Loucy (cell line): ENCODE results near the gene INAFM2.

Source experiments
- H2AFZ ChIP-seq: fragments of 200-600 bp; sonication (generic); 2 replicates; pipeline ENCODE4 v1.6.0; 2016; ENCODE audit warnings: antibody characterized with exemption, mild to moderate bottlenecking, low read length, moderate library complexity
- H3F3A ChIP-seq: fragments of 200-600 bp; 2 replicates; pipeline ENCODE4 v1.6.0; 2016; ENCODE audit warnings: antibody characterized with exemption, low read depth, mild to moderate bottlenecking
- H3K27me3 ChIP-seq: fragments of 200-600 bp; sonication (generic); 2 replicates; pipeline ENCODE4 v1.6.1; 2014; ENCODE audit warnings: low read length, mild to moderate bottlenecking; ENCODE audit not compliant: insufficient read depth, poor library complexity, severe bottlenecking
- H3K36me3 ChIP-seq: fragments of 200-600 bp; sonication (generic); 2 replicates; pipeline ENCODE4 v1.6.1; 2016; ENCODE audit warnings: low read length; ENCODE audit not compliant: insufficient read depth
- H3K4me1 ChIP-seq: fragments of 200-600 bp; sonication (generic); 2 replicates; pipeline ENCODE4 v1.5.1; 2014; ENCODE audit warnings: low read length, mild to moderate bottlenecking; ENCODE audit not compliant: insufficient read depth, poor library complexity, severe bottlenecking
- H3K4me2 ChIP-seq: fragments of 200-600 bp; sonication (generic); 2 replicates; pipeline ENCODE4 v1.6.0; 2014; ENCODE audit warnings: antibody characterized with exemption, low read length, low read depth, mild to moderate bottlenecking; ENCODE audit not compliant: poor library complexity, severe bottlenecking
- H3K4me3 ChIP-seq: fragments of 200-600 bp; sonication (generic); 2 replicates; pipeline ENCODE4 v1.5.1; 2014; ENCODE audit warnings: low read length, mild to moderate bottlenecking, mixed read lengths; ENCODE audit not compliant: poor library complexity, severe bottlenecking
- H3K79me2 ChIP-seq: fragments of 200-600 bp; sonication (generic); 2 replicates; pipeline ENCODE4 v1.6.1; 2014; ENCODE audit warnings: low read length; ENCODE audit not compliant: insufficient read depth
- H3K9ac ChIP-seq: fragments of 200-600 bp; sonication (generic); 2 replicates; pipeline ENCODE4 v1.6.0; 2014; ENCODE audit warnings: mild to moderate bottlenecking, low read depth, low read length, moderate library complexity; ENCODE audit not compliant: poor library complexity, severe bottlenecking
- H3K9me2 ChIP-seq: fragments of 200-600 bp; sonication (generic); replicated peaks from 2 replicates; pipeline ENCODE4 v1.6.1; 2016; ENCODE audit warnings: low read depth, low read length, mixed read lengths
- H3K9me3 ChIP-seq: fragments of 200-600 bp; sonication (generic); 2 replicates; pipeline ENCODE4 v1.6.1; 2014; ENCODE audit warnings: mild to moderate bottlenecking, antibody characterized with exemption, low read length, low read depth; ENCODE audit not compliant: insufficient read depth
- H4K20me1 ChIP-seq: fragments of 200-600 bp; sonication (generic); 2 replicates; pipeline ENCODE4 v1.6.0; 2014; ENCODE audit warnings: antibody characterized with exemption, low read length, mild to moderate bottlenecking; ENCODE audit not compliant: insufficient read depth, poor library complexity, severe bottlenecking
- EZH2phosphoT487 ChIP-seq: fragments of 200-600 bp; IDR thresholded peaks from 2 replicates; pipeline ENCODE4 v1.6.1; 2018; ENCODE audit warnings: antibody characterized with exemption, mild to moderate bottlenecking, moderate library complexity, borderline replicate concordance
- TF ChIP-seq, protein P1 (sequence below): fragments of 200-600 bp; sonication (generic); conservative IDR thresholded peaks from 2 replicates; pipeline ENCODE4 v1.5.1; 2014; ENCODE audit warnings: mild to moderate bottlenecking, antibody characterized with exemption, low read length

INAFM2 gene

GRCh38 chr15:40325700-40326099, 2.2 kb downstream of the INAFM2 start:
- Histone ChIP-seq H3K4me3 (peak overlapping the region; percentile 81), H4K20me1 (peaks cover 13% of the 10 kb centered on the region), H3K9me3 (no peaks in the 10 kb centered on the region), H3F3A (0 out of 2 replicates have a peak, but pooled peaks cover 5% of the 10 kb centered on the region), H2AFZ (no peak overlapping the region), H3K27me3 (no peaks in the 10 kb centered on the region), H3K9ac (peak overlapping the region; percentile 82), H3K9me2 (no peaks in the 10 kb centered on the region), H3K4me2 (peak overlapping the region; percentile 84), H3K4me1 (peaks cover 60% of the 10 kb centered on the region), H3K79me2 (peaks cover 67% of the 10 kb centered on the region), H3K36me3 (no peaks in the 10 kb centered on the region)
- TF ChIP-seq EZH2phosphoT487 = no peak
- TF ChIP-seq, protein P1, sequence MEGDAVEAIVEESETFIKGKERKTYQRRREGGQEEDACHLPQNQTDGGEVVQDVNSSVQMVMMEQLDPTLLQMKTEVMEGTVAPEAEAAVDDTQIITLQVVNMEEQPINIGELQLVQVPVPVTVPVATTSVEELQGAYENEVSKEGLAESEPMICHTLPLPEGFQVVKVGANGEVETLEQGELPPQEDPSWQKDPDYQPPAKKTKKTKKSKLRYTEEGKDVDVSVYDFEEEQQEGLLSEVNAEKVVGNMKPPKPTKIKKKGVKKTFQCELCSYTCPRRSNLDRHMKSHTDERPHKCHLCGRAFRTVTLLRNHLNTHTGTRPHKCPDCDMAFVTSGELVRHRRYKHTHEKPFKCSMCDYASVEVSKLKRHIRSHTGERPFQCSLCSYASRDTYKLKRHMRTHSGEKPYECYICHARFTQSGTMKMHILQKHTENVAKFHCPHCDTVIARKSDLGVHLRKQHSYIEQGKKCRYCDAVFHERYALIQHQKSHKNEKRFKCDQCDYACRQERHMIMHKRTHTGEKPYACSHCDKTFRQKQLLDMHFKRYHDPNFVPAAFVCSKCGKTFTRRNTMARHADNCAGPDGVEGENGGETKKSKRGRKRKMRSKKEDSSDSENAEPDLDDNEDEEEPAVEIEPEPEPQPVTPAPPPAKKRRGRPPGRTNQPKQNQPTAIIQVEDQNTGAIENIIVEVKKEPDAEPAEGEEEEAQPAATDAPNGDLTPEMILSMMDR = no peak

DNA sequence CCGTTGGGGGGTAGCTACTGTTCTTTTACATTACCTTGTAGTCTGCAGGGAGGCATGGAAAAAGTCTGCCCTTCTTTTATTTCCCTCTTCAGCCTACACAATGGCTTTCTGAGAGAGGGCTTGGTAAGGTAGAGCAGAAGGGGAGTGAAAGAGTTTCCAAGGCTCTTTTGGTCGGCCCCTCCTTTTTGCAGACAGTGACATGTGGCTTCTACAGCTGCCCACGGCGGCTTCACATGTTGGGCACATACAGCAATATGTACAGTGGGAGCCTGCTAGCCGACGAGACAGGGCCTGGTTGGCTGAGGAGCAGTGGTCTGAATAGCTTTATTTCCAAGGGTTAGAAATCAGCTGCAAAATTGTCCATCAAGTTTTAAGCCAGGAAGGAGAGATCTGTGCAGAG, 4.0 kb downstream of the INAFM2 start:
- Histone ChIP-seq H3K4me2 (peak overlapping the region; percentile 84), H3K4me1 (peaks cover 75% of the 10 kb centered on the region)
- no peak for TF ChIP-seq EZH2phosphoT487
- TF ChIP-seq, protein P1 = no peak

GRCh38 chr15:40328176-40328575, 4.7 kb downstream of the INAFM2 start:
- TF ChIP-seq, protein P1 = no peak
- no peak for TF ChIP-seq EZH2phosphoT487
- H3K36me3 ChIP-seq = peaks cover 3% of the 10 kb centered on the region; the same call in 1 of the 2 replicates

More for the DNA sequence above, 4.0 kb downstream of the INAFM2 start:
- H3K27me3 ChIP-seq = no peaks in the 10 kb centered on the region
- peaks cover 13% of the 10 kb centered on the region for H4K20me1 ChIP-seq
- H3K79me2 ChIP-seq = peaks cover 85% of the 10 kb centered on the region
- H3K9ac ChIP-seq = peak overlapping the region; percentile 82
- H3K9me3 ChIP-seq = no peaks in the 10 kb centered on the region
- no peaks in the 10 kb centered on the region for H3K9me2 ChIP-seq
- H3K4me3 ChIP-seq = peak overlapping the region; percentile 81
- peaks cover 2% of the 10 kb centered on the region; the same call in 1 of the 2 replicates for H3K36me3 ChIP-seq
- H2AFZ ChIP-seq = no peak overlapping the region
- H3F3A ChIP-seq = 0 out of 2 replicates have a peak, but pooled peaks cover 5% of the 10 kb centered on the region

More at GRCh38 chr15:40328176-40328575, 4.7 kb downstream of the INAFM2 start:
- H3K9ac ChIP-seq = peak overlapping the region; percentile 82
- H3K27me3 ChIP-seq = no peaks in the 10 kb centered on the region
- peaks cover 83% of the 10 kb centered on the region for H3K4me1 ChIP-seq
- peaks cover 13% of the 10 kb centered on the region for H4K20me1 ChIP-seq
- H3K4me3 ChIP-seq = peak overlapping the region; percentile 81
- no peaks in the 10 kb centered on the region for H3K9me3 ChIP-seq
- no peaks in the 10 kb centered on the region for H3K9me2 ChIP-seq
- H3K4me2 ChIP-seq = peak overlapping the region; percentile 84
- H2AFZ ChIP-seq = no peak overlapping the region
- peaks cover 92% of the 10 kb centered on the region for H3K79me2 ChIP-seq
- H3F3A ChIP-seq = 0 out of 2 replicates have a peak, but pooled peaks cover 5% of the 10 kb centered on the region
